Measurements from ENCODE around the gene ACAP2.
A peak's percentile ranks its signal among the peaks of the same experiment; 100 is the strongest.
"Not testable (repeated sequence)": the region's sequence is repeated elsewhere in the genome, so short reads cannot be mapped to it uniquely, and the experiment has no call there.

Gene ACAP2, protein sequence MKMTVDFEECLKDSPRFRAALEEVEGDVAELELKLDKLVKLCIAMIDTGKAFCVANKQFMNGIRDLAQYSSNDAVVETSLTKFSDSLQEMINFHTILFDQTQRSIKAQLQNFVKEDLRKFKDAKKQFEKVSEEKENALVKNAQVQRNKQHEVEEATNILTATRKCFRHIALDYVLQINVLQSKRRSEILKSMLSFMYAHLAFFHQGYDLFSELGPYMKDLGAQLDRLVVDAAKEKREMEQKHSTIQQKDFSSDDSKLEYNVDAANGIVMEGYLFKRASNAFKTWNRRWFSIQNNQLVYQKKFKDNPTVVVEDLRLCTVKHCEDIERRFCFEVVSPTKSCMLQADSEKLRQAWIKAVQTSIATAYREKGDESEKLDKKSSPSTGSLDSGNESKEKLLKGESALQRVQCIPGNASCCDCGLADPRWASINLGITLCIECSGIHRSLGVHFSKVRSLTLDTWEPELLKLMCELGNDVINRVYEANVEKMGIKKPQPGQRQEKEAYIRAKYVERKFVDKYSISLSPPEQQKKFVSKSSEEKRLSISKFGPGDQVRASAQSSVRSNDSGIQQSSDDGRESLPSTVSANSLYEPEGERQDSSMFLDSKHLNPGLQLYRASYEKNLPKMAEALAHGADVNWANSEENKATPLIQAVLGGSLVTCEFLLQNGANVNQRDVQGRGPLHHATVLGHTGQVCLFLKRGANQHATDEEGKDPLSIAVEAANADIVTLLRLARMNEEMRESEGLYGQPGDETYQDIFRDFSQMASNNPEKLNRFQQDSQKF

DNA sequence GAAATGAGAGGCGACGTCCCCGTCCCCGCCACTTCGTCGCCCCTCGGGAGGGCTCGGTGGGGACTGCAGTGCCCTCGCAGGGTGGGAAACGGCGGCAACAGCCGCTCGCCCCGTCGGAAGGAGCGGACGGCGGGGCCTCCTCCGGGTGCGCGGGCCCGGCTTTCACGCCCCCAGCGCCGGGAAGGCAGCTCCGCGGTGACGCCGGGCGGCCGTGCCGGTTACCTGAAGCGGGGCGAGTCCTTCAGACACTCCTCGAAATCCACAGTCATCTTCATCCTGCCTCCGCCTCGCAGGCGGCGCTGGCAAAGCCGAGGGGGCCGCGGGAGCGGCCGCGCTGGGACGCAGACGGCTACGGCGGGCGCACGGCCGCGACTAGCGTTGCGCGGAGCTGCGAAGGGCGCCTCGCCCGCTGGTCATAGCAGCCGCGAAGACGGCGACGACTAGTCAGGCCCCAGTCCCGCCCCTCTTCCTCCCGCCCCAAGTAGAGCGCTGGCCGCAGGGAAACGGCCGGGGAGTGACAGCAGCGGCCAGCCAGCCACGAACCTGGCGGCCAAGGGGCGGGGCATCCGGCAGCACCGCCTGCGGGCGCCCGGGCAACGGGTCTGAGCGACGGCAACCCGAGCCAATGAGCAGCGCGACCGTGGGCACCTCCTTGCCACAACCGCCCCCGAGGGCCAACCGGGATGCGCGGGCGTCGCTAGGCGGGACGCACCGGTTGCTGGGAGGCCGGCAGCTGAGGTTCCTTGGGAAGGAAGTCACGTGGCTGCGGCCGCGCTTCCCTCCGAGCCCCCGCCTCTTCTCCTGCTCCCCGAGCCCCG is at the start of gene ACAP2:
TSS of gene ACAP2 (minus strand) at position 448 of the 818 bp plus-strand sequence. CDS start at position 275, 173 bp downstream.
- DNase-seq (ENCODE audit: low spot score) = peak; percentile 100

DNA sequence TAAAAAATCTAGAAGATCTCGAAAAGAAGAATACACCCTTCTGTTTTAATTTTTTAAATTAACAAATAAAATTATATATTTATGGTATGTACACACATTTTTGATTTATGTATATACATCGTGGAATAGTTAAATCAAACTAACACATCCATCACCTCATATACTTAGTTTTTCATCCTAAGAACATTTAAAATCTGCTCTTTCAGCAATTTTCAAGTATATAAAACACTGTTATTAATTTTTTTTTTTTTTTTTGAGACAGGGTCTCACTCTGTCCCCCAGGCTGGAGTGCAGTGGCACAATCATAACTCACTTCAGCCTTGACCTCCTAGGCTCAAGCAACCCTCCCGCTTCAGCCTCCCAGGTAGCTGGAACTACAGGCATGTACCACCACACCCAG is 32.8 kb upstream of the ACAP2 start:
- no peak for DNase-seq (ENCODE audit: low spot score)

DNA sequence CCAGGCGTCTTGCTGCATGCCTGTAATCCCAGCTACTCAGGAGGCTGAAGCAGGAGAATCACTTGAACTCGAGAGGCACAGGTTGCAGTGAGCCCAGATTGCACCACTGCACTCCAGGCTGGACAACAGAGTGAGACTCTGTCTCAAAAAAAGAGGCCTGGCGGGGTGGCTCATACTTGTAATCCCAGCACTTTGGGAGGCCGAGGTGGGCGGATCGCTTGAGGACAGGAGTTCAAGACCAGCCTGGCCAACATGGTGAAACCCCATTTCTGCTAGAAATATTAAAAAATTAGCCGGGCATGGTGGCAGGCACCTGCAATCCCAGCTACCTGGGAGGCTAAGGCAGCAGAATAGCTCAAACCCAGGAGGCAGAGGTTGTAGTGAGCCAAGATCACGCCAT is 32.3 kb upstream of the ACAP2 start:
- DNase-seq (ENCODE audit: low spot score) = not testable (repeated sequence)

DNA sequence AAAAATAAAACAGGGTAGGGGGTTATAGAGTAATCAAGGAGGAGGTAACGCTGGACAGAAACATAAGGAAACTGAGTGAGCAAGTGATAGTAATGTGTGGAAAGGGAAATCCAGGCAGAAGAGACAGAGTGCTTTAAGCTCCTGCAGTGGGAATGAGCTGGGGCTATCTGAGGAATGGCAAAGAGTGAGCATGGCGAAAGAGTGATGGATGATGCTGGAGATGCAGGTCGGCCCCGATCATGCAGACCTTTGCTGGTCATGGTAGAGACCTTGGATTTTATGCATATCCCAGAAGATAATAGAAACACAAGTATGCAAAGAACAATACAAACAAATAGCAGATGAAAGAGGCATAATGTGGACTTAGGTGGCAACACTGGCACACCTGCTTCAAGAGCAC is 26.0 kb upstream of the ACAP2 start:
- DNase-seq (ENCODE audit: low spot score) = no peak

DNA sequence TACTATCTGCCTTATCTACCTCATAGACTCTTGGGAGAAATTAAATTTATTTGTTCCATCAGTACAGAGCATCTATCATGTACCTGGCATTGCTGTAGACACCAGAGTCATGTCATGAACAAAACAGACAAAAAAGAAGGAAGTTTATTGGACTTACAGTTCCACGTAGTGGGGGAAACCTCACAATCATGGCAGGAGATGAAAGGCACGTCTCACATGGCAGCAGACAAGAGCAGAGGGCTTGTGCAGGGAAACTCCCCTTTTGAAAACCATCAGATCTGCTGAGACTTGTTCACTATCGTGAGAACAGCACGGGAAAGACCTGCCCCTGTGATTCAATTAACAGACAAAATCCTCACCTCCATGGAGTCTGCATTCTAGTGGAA is 25.6 kb upstream of the ACAP2 start:
- no peak for DNase-seq (ENCODE audit: low spot score)

DNA sequence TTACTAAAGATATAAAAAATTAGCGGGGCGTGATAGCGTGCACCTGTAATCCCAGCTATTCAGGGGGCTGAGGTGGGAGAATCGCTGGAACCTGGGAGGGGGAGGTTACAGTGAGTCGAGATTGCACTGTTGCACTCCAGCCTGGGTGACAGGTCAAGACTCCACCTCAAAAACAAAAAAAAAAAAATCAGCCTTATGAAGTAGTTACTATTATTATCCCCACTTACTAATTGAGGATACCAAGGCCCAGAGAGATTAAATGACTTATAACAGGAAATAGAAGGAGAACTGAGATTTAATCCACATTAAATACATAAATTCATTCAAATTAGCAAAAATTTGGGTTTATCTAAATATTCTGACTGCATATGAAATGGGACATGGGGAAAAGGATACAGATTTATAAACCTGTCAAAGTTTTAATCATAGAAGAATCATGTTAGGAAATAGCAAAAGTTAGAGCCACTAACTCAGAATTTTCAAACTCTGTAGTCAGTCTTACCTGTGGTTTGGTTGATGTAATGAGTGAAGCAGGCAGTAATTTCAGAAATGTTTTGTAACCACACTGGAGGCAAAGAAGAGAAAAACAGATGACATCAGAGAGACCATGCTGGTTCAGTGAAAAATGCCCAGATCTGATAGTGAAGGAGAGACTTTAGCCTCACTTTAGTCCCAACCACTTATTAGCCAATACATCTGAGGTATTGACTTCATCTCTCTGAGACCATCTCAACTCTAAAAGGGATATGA is 25.0 kb upstream of the ACAP2 start:
- DNase-seq (ENCODE audit: low spot score) = no peak

DNA sequence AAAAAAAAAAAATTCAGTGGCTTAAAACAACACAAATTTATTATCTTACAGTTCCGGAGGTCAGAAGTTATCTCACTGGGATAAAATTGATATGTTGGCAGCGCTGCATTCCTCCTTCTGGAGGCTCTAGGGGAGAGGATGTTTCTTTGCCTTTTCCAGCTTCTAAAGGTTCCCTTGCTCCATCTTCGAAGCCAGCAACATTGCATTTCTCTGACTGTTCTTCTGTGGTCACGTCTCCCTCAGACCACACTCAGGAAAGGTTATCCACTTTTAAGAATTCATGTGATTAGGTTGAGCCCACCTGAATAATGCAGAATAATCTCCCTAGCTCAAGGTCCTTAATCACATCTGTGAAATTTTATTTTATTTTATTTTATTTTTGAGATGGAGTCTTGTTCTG is 23.4 kb upstream of the ACAP2 start:
- no peak for DNase-seq (ENCODE audit: low spot score)

DNA sequence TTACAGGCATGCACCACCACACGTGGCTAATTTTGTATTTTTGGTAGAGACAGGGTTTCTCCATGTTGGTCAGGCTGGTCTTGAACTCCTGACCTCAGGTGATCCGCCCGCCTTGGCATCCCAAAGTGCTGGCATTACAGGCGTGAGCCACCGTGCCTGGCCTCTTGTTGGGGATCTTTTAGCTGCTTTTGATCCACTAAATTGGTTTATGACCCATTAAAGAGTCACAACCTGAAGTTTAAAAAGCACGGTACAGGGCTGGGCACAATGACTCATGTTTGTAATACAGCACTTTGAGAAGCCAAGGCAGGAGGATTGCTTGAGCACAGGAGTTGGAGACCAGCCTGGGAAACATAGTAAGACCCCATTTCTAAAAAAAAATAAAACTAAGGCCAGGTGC is 20.1 kb upstream of the ACAP2 start:
- DNase-seq (ENCODE audit: low spot score) = not testable (repeated sequence)

DNA sequence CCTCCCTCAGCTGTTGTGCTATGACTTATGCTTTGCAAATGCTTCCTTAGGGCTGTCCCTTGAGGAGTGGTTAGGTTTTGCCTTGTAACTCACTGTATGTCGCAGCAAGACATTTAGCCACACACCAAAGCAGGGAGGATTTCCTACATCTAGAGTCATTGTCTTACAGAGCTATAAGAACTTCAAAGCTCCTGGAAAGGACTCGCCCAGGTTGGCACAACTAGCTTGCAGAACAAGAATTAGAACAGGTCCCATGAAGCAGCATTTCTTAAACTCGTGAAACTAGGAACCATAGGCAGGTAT is 19.4 kb upstream of the ACAP2 start:
- no peak for DNase-seq (ENCODE audit: low spot score)

DNA sequence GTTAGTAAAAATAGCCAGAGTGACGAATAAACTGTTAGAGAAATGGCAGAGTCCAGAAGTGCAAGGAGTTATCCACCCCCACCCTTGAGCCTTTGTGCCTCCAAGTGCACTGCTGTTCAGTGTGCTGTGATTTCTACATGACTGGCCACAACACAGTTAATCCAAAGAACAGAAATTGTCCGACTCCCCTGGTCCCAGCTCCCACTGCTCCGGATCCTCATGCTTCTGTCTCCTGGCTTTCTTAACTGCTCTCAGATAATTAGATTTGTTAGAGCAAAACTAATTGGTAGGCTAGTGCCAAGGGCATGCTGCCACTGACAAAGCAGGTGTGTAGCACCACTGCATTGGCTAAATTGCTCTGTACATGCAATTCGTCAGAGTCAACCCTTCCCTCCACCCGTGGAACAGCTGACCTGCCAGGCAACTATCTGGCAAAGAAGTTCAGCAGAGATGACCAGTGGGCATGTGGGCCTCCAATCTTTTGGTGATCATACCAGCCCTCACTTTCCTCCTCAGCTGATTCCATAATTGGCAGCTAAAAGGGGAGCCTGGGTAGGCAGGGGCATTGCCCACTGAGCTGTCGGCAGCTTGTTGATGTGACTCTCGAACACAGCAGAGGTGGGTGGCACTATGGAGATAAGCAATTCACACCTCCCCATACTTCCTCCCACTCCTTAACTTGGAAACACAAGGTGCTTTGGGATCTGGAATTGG is 18.9 kb upstream of the ACAP2 start:
- DNase-seq (ENCODE audit: low spot score) = no peak

DNA sequence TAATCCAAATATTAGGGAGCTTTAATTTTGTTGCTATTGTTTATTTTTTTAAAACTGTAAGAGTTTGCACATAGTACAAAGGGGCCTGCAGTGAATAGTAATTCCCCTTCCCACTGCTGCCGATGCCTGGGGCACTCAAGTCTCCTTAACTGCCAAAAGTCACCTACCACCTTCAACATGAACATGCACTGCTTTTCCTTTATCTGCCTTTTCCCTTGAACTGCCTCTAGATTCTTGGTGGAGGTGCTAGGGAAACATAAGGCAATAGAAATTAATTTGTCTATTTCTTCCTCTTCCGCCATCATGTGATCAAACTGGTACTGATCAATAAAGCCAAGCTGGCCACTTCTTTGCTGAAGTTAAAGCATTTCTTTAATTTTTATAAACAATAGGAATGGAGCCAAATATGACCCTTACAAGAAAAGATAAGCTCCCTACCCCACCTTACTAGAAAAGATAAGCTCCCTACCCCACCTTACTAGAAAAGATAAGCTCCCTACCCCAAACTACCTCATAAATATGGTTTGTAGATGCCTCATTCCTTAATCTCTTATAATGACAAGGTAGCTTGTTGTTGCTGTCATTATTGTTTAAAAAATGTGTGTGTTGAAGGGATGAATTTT is 17.4 kb upstream of the ACAP2 start:
- no peak for DNase-seq (ENCODE audit: low spot score)

DNA sequence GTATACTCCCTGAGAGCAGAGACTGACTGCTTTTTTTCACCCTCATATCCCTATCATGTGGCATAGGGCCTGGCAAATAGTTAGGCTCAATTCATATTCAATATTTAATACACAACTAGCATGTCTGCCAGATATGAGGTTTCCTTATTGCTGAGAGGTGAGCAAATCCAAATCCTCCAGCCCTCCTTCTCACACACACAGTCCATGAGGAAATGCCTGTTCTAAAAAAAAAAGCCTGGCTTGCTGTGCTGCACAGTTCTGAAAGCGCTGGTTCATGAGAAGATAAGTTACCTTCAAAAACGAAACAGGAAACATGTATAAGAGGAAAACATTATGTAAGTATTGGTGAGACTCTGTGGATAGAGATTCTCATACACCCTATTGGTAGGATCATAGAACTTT is 15.5 kb upstream of the ACAP2 start:
- DNase-seq (ENCODE audit: low spot score) = no peak

DNA sequence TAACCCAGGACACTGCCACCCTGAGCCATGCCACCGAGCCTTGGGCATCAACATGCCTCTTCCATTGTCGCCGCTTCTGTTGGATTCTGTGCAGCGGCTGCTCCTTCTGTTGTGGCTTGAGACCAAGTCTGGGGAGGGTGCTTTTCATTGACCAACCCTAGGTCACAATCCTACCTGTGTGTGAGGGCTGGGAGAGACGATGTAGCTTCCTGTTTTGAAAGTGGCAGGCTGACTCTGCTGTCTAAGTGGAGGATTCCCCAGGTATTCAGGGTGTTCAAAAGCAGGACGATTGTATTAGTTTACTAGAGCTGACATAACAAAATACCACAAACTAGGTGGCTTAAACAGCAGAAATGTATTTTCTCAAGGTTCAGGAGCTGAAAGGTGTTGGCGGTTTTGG is 13.0 kb upstream of the ACAP2 start:
- DNase-seq (ENCODE audit: low spot score) = no peak

DNA sequence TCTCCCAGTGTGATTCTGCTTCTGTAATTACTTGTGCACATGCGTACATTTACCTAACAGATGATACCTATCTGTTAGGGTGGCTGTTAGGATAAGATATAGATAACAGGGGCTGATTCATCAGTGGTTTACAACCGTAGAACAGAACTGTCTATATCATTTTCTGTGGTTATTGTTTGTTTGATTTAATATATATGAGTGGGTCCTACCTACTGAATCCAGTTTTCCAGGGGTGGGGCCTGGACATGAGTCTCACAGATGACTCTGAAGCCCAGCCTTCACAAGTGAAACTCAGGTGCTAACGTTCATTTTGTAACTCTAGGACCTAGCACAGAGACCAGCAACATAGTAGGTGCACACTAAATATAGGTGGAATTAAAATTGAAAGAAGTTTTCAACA is 10.4 kb upstream of the ACAP2 start:
- DNase-seq (ENCODE audit: low spot score) = no peak

DNA sequence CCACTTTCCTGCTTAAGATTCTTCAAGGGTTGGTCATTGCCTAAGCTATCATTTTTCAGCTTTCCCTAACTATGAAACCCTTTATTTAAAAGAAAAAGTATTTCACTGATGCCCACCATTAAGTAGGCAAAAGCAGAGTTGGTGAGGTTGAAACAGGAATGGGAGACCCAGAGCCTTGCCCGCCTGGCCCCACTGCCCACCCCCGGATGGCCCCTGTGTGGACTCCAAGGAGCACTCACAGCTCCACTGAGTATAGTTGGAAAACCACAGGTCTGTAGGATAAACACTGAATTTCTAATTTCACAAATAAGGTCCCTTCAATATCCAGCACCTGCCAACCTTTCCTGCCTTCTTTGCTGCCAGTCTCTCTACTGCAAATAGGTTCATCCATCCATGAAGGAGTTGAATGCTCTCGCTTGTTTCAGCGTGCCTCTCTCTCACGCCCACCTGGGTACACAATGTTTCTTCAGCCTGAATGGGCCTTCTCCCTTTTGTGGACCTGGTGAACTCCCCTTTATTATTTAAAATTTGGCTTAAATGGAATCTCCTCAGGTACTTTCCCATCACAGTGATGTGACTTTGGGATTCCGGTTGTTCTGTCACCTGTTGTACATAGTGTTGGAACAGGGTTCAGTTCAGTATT is 8.7 kb upstream of the ACAP2 start:
- DNase-seq (ENCODE audit: low spot score) = no peak

DNA sequence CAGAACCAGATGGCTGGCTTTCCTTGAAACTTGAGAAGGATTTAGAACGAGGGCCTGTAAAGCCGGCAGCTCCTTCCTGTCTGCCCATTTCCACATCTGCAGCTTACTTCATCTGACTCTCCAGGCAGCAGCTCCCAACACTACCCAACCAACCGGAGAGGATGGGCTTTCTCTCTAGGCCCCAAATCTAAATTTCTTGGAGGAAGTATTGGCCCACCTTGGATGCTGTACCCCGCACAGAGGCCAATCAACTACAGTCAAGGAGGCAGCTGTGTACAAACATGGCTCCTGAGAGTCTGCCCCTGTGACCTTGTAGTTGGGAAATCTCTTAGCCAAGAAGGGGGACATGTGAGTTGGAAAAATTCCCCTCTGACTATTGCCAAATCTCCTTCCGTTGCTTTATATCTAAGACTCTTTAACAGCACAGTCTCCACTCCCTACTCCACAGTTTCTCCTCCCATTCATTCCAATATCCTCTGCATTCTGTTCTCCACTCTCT is 8.0 kb upstream of the ACAP2 start:
- peak; percentile 35 for DNase-seq (ENCODE audit: low spot score)

DNA sequence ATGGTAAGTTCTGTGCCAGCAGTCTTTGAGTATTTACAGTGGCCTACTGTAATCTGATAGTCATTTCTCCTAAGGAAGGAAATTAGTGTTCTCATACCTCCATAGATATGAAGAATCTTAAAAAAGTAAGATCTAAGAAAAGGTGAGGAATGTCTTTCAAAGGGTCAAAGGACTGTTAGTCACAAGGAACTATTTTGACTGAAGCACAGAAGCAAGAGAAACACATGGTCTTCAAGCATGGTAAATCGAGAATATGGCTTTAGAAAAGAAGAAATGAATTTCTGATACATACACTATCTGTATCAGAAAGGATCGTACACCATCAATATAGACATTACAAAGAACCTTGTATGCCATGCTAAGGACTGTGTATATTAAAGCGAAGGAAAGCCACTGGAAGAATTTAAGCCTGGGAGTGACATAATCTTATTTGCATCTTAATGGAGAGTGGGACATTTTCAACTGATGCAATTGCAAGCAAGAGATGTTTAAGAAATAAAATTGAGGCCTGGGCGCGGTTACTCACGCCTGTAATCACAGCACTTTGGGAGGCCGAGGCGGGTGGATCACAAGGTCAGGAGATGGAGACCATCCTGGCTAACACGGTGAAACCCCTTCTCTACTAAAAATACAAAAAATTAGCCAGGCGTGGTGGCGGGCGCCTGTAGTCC is 5.5 kb upstream of the ACAP2 start:
- no peak for DNase-seq (ENCODE audit: low spot score)

DNA sequence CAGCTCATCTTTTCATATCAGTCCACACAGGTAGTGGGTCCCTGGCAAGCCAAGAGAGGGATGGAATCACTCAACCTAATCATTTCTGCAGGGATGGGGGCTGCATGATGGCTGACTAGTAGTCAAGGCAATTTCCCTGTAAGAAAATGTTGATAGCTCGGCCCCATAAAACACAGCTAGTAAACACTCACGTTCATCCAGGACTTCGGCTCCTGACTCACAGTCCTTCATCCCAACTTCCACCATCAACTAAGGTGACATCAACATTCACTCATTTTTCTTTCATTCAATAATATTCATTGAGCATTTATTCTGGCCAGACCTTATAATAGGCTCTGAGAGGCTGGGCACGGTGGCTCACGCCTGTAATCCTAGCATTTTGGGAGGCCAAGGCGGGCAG is 4.4 kb upstream of the ACAP2 start:
- DNase-seq (ENCODE audit: low spot score) = no peak

DNA sequence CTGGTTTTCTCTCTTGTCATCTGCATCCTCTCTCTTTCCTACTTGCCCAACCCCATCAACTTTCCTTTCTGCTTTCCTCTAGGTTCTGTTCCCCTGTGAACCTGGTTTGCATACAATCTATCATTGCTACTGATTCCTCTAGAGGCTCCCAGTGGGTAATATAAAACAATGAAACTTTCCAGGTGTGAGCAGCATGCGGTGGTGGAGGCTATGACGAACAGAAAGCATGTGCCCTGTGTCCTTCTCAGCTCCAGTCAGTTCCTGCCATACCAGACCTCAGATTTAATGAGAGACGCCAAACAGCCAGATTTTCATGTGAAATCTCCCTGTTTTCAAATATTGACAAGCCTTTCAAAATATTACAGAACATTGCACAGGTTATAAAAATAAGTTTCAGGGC is 3.5 kb upstream of the ACAP2 start:
- no peak for DNase-seq (ENCODE audit: low spot score)

DNA sequence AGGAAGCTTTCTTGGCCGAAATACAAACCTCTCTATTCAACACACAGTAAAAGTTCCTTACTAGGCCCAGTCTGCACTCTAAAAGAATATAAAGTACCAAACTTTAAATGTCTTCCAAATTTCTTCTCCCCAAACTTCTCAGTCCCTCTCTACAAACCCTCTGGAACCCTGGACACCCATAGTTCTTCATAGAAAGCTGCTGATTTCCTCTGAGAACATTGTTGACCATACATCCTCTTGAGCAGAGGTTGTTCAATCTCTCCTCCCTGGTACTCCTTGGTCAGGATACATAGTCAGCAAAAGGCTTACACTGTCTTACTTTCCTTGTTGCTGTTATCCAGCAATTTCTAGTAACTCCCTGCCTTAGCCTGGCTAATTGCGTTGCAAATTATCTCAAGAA is 3.1 kb upstream of the ACAP2 start:
- DNase-seq (ENCODE audit: low spot score) = no peak
